Upper lobe of left lung (tissue), 4 donors: ENCODE results near the gene IDS.

Experiments
- POLR2A ChIP-seq, 4 donors: fragments of 450-650 bp; IDR thresholded peaks; one replicate each; pipeline ENCODE4 v1.5.1; 2016 to 2017; ENCODE audit warnings: antibody characterized with exemption in 4 of 4, mild to moderate bottlenecking in 2 of 4
- TF ChIP-seq, protein P1 (sequence below), 6 experiments: fragments of 450-650 bp in 4 of 6; fragments of 200-600 bp in 2 of 6; sonication (generic) in 2 of 6; IDR thresholded peaks; one replicate each; pipeline ENCODE4 v1.5.1; 2016 to 2019; ENCODE audit warnings: antibody characterized with exemption in 6 of 6

DNA sequence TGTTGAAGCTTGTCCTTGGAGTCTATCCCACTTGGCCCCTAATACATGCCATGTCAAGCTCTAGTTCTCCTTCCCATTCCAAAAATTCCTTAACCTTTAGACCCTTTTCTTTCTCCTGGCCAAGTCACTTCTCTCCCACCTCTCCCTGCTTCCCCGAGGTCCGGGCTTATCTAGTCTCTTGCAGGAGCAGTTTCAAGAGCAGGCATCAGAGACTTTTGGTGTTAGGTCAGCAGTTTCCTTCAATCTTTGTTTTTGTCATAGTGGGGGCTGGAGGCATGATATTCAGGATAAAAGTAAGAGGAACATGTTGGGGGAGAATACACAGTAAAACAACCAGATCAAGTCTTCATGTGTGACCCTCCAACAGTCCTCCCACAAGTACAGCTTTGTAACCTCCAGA is 11.5 kb upstream of the IDS start:
- no peak for TF ChIP-seq POLR2A (IDR thresholded peaks at IDR 0.05)
- TF ChIP-seq, protein P1, sequence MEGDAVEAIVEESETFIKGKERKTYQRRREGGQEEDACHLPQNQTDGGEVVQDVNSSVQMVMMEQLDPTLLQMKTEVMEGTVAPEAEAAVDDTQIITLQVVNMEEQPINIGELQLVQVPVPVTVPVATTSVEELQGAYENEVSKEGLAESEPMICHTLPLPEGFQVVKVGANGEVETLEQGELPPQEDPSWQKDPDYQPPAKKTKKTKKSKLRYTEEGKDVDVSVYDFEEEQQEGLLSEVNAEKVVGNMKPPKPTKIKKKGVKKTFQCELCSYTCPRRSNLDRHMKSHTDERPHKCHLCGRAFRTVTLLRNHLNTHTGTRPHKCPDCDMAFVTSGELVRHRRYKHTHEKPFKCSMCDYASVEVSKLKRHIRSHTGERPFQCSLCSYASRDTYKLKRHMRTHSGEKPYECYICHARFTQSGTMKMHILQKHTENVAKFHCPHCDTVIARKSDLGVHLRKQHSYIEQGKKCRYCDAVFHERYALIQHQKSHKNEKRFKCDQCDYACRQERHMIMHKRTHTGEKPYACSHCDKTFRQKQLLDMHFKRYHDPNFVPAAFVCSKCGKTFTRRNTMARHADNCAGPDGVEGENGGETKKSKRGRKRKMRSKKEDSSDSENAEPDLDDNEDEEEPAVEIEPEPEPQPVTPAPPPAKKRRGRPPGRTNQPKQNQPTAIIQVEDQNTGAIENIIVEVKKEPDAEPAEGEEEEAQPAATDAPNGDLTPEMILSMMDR (IDR thresholded peaks at IDR 0.05) = no peak
